Measurements from ENCODE around the gene TMEM14A.

The TMEM14A gene

DNA sequence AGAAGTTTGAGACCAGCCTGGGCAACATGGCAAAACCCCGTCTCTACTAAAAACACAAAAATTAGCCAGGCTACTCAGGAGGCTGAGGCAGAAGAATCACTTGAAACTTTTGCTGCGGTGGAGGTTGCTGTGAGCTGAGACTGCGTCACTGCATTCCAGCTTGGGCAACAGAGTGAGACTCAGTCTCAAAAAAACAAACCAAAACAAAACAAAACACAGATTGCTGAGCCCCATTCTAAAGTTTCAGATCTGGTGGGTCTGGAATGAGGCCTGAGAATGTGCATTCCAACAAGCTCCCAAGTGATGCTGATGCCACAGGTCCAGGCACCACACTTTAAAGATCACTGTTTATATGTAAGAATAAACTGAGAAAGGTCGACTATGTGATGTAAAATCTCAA lies 24.9 kb upstream of the TMEM14A start:
- no peaks in the 10 kb centered on the region for H3K9me3 ChIP-seq (ENCODE audit: severe bottlenecking)
- H3K4me3 ChIP-seq (ENCODE audit: severe bottlenecking), result no peak overlapping the region
- TF ChIP-seq, protein P1, sequence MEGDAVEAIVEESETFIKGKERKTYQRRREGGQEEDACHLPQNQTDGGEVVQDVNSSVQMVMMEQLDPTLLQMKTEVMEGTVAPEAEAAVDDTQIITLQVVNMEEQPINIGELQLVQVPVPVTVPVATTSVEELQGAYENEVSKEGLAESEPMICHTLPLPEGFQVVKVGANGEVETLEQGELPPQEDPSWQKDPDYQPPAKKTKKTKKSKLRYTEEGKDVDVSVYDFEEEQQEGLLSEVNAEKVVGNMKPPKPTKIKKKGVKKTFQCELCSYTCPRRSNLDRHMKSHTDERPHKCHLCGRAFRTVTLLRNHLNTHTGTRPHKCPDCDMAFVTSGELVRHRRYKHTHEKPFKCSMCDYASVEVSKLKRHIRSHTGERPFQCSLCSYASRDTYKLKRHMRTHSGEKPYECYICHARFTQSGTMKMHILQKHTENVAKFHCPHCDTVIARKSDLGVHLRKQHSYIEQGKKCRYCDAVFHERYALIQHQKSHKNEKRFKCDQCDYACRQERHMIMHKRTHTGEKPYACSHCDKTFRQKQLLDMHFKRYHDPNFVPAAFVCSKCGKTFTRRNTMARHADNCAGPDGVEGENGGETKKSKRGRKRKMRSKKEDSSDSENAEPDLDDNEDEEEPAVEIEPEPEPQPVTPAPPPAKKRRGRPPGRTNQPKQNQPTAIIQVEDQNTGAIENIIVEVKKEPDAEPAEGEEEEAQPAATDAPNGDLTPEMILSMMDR (IDR thresholded peaks at IDR 0.05; ENCODE audit: poor library complexity, severe bottlenecking), result no peak
- H3K4me1 ChIP-seq (ENCODE audit: insufficient read depth, poor library complexity, severe bottlenecking), result peaks cover 3% of the 10 kb centered on the region
- no peak for ATAC-seq (ENCODE audit: low read depth)
- H3K36me3 ChIP-seq (ENCODE audit: low read depth), result no peaks in the 10 kb centered on the region
- DNase-seq (ENCODE audit: low spot score), result no peak
- no peaks in the 10 kb centered on the region for H3K27me3 ChIP-seq (ENCODE audit: insufficient read depth, poor library complexity, severe bottlenecking)
- no peak overlapping the region for H3K27ac ChIP-seq (ENCODE audit: poor library complexity, severe bottlenecking)

GRCh38 chr6:52647199-52647598 lies 23.7 kb upstream of the TMEM14A start:
- H3K27me3 ChIP-seq (ENCODE audit: insufficient read depth, poor library complexity, severe bottlenecking), result no peaks in the 10 kb centered on the region
- TF ChIP-seq, protein P1 (IDR thresholded peaks at IDR 0.05; ENCODE audit: poor library complexity, severe bottlenecking), result no peak
- H3K4me1 ChIP-seq (ENCODE audit: insufficient read depth, poor library complexity, severe bottlenecking), result peaks cover 3% of the 10 kb centered on the region
- no peaks in the 10 kb centered on the region for H3K9me3 ChIP-seq (ENCODE audit: severe bottlenecking)
- peak overlapping the region; percentile 9 for H3K27ac ChIP-seq (ENCODE audit: poor library complexity, severe bottlenecking)
- no peaks in the 10 kb centered on the region for H3K36me3 ChIP-seq (ENCODE audit: low read depth)
- no peak overlapping the region for H3K4me3 ChIP-seq (ENCODE audit: severe bottlenecking)
- ATAC-seq (ENCODE audit: low read depth), result peak; percentile 55; the same call in 2 of the 3 replicates
- DNase-seq (ENCODE audit: low spot score), result no peak

DNA sequence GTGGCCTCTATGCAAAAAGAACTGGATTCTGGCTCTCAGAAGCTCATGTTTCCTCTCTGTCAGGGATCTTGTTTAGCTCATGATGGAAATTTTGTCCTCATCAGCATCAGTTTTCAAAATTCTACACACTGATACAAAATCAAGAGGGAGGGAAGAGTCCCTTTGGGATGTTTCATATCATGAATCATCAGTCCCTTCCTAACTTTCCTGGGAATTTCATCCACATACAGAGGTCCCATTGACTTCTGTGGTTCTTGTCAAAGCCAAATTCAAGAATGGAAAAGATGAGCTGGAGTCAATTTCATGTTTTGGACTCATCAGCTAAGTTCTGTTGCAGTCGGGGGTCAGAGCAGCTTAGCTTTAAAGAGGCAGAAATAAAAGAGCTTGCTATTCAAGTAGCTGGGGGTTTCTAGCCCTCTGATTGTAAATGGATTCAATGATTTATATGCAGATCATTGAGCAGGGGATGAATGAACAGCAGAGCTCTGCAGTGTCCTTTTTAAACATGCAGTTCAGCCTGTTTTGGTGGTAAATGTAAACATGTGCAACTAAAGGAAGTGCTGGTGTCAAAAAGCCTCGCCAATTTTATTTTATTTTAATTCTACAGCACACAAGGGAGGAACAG lies 21.3 kb upstream of the TMEM14A start:
- ATAC-seq (ENCODE audit: low read depth) (no peak), DNase-seq (ENCODE audit: low spot score) (no peak)
- H3K4me1 ChIP-seq (ENCODE audit: insufficient read depth, poor library complexity, severe bottlenecking), result peaks cover 6% of the 10 kb centered on the region
- no peak overlapping the region for H3K27ac ChIP-seq (ENCODE audit: poor library complexity, severe bottlenecking)
- H3K9me3 ChIP-seq (ENCODE audit: severe bottlenecking), result no peaks in the 10 kb centered on the region
- no peaks in the 10 kb centered on the region for H3K27me3 ChIP-seq (ENCODE audit: insufficient read depth, poor library complexity, severe bottlenecking)
- no peak overlapping the region for H3K4me3 ChIP-seq (ENCODE audit: severe bottlenecking)
- H3K36me3 ChIP-seq (ENCODE audit: low read depth), result no peaks in the 10 kb centered on the region
- TF ChIP-seq, protein P1 (IDR thresholded peaks at IDR 0.05; ENCODE audit: poor library complexity, severe bottlenecking), result no peak

DNA sequence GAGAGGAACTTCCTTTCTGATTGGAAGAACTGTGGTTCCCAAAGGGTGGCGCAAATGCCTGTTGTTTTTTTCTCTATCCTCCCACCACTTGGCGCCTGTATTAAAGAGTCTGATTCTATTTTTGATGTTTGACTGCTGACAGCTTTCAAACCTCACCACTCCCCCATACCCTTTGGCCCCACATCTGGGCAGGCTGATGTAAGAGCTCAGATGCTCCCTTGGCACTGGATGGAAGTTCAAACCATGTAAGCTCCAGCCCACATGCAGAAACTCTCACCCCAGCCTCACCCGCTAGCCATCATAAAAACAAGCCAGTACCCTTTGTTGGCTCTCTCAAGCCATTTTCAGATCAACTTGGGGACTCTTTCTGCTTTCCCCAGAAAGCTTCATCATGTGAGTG lies 20.0 kb upstream of the TMEM14A start:
- no peaks in the 10 kb centered on the region for H3K9me3 ChIP-seq (ENCODE audit: severe bottlenecking)
- no peak overlapping the region for H3K27ac ChIP-seq (ENCODE audit: poor library complexity, severe bottlenecking)
- TF ChIP-seq, protein P1 (IDR thresholded peaks at IDR 0.05; ENCODE audit: poor library complexity, severe bottlenecking), result no peak
- DNase-seq (ENCODE audit: low spot score) (no peak), ATAC-seq (ENCODE audit: low read depth) (no peak)
- H3K4me1 ChIP-seq (ENCODE audit: insufficient read depth, poor library complexity, severe bottlenecking), result peaks cover 6% of the 10 kb centered on the region
- H3K4me3 ChIP-seq (ENCODE audit: severe bottlenecking), result no peak overlapping the region
- no peaks in the 10 kb centered on the region for H3K36me3 ChIP-seq (ENCODE audit: low read depth)
- H3K27me3 ChIP-seq (ENCODE audit: insufficient read depth, poor library complexity, severe bottlenecking), result no peaks in the 10 kb centered on the region

DNA sequence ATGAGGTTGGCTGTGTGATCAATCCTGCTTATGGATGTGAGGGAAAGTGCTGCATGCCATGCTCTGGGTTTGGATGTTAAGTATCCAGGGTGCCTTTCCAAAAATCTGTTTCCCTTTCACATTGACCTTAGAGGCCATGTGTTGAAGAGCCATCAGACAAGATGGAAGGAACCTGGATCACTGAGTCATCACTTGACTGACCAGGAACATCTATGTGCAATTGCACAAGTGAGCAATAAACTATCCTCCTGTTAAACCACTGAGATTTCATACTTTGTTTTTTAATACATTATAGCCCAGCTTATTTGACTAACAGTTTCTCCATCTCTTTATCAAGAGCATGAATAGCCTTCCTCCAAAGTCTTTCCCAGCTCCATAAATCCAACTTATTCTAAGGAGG lies 17.8 kb upstream of the TMEM14A start:
- DNase-seq (ENCODE audit: low spot score) (no peak), ATAC-seq (ENCODE audit: low read depth) (no peak)
- TF ChIP-seq, protein P1 (IDR thresholded peaks at IDR 0.05; ENCODE audit: poor library complexity, severe bottlenecking), result no peak
- H3K36me3 ChIP-seq (ENCODE audit: low read depth), result no peaks in the 10 kb centered on the region
- peaks cover 3% of the 10 kb centered on the region for H3K4me1 ChIP-seq (ENCODE audit: insufficient read depth, poor library complexity, severe bottlenecking)
- H3K27me3 ChIP-seq (ENCODE audit: insufficient read depth, poor library complexity, severe bottlenecking), result no peaks in the 10 kb centered on the region
- no peaks in the 10 kb centered on the region for H3K9me3 ChIP-seq (ENCODE audit: severe bottlenecking)
- H3K27ac ChIP-seq (ENCODE audit: poor library complexity, severe bottlenecking), result no peak overlapping the region
- H3K4me3 ChIP-seq (ENCODE audit: severe bottlenecking), result no peak overlapping the region
